Measurements from ENCODE around the gene AP3B1. TPM values are rescaled to one million over a fixed set of nuclear protein-coding genes. Genes with fewer than 3 reads are reported as not detected.

AP3B1 gene
- total RNA-seq, 1 experiment from 2014 or later: 41.1 TPM

- no peaks in the 10 kb centered on the region for H3K27me3 ChIP-seq
- H3K36me3 ChIP-seq: no peaks in the 10 kb centered on the region
These were observed 21.1 kb downstream of the AP3B1 start for GRCh38 chr5:78273436-78273835.

GRCh38 chr5:78271766-78272165 is 22.7 kb downstream of the AP3B1 start:
- no peaks in the 10 kb centered on the region for H3K36me3 ChIP-seq

More at GRCh38 chr5:78273436-78273835, 21.1 kb downstream of the AP3B1 start:
- DNase-seq: no peak
- Histone ChIP-seq H3K4me3 (no peak overlapping the region), H3K9me3 (no peaks in the 10 kb centered on the region)

GRCh38 chr5:78269088-78269703 is 25.3 kb downstream of the AP3B1 start:
- H3K36me3 ChIP-seq: peaks cover 2% of the 10 kb centered on the region
- no peak overlapping the region for H3K4me3 ChIP-seq
- no peaks in the 10 kb centered on the region for H3K9me3 ChIP-seq
- H3K27me3 ChIP-seq: no peaks in the 10 kb centered on the region
- no peak for DNase-seq

More at GRCh38 chr5:78271766-78272165, 22.7 kb downstream of the AP3B1 start:
- Histone ChIP-seq H3K4me3 (no peak overlapping the region), H3K27me3 (no peaks in the 10 kb centered on the region), H3K9me3 (no peaks in the 10 kb centered on the region)
- DNase-seq: no peak

GRCh38 chr5:78268356-78268755 is 26.1 kb downstream of the AP3B1 start:
- Histone ChIP-seq H3K27me3 (no peaks in the 10 kb centered on the region), H3K4me3 (no peak overlapping the region), H3K9me3 (no peaks in the 10 kb centered on the region), H3K36me3 (peaks cover 9% of the 10 kb centered on the region)
- no peak for DNase-seq

- Histone ChIP-seq H3K27me3 (no peaks in the 10 kb centered on the region), H3K9me3 (no peaks in the 10 kb centered on the region), H3K4me3 (no peak overlapping the region), H3K36me3 (peaks cover 11% of the 10 kb centered on the region)
- no peak for DNase-seq
These were observed 29.3 kb downstream of the AP3B1 start for GRCh38 chr5:78265163-78265562.

- Histone ChIP-seq H3K4me3 (no peak overlapping the region), H3K9me3 (no peaks in the 10 kb centered on the region), H3K36me3 (peaks cover 11% of the 10 kb centered on the region), H3K27me3 (no peaks in the 10 kb centered on the region)
- DNase-seq: no peak
These were observed 29.9 kb downstream of the AP3B1 start for GRCh38 chr5:78264600-78264999.

GRCh38 chr5:78260771-78261170 is 33.7 kb downstream of the AP3B1 start:
- no peak for DNase-seq
- Histone ChIP-seq H3K36me3 (peaks cover 14% of the 10 kb centered on the region), H3K4me3 (no peak overlapping the region)

GRCh38 chr5:78253201-78253600 is 41.3 kb downstream of the AP3B1 start:
- H3K36me3 ChIP-seq: peaks cover 8% of the 10 kb centered on the region
- H3K4me3 ChIP-seq: no peak overlapping the region
- DNase-seq: no peak
- no peaks in the 10 kb centered on the region; the same call in 1 of the 2 replicates for H3K9me3 ChIP-seq
- no peaks in the 10 kb centered on the region for H3K27me3 ChIP-seq

More at GRCh38 chr5:78260771-78261170, 33.7 kb downstream of the AP3B1 start:
- Histone ChIP-seq H3K9me3 (no peaks in the 10 kb centered on the region; the same call in 1 of the 2 replicates), H3K27me3 (no peaks in the 10 kb centered on the region)

- peaks cover 8% of the 10 kb centered on the region for H3K36me3 ChIP-seq
These were observed 41.8 kb downstream of the AP3B1 start for GRCh38 chr5:78252715-78253114.

GRCh38 chr5:78251663-78252284 is 42.7 kb downstream of the AP3B1 start:
- Histone ChIP-seq H3K9me3 (no peaks in the 10 kb centered on the region; the same call in 1 of the 2 replicates), H3K4me3 (no peak overlapping the region), H3K36me3 (peaks cover 8% of the 10 kb centered on the region), H3K27me3 (no peaks in the 10 kb centered on the region)
- DNase-seq: no peak

More at GRCh38 chr5:78252715-78253114, 41.8 kb downstream of the AP3B1 start:
- Histone ChIP-seq H3K4me3 (no peak overlapping the region), H3K9me3 (no peaks in the 10 kb centered on the region; the same call in 1 of the 2 replicates), H3K27me3 (no peaks in the 10 kb centered on the region)
- no peak for DNase-seq

- no peaks in the 10 kb centered on the region for H3K36me3 ChIP-seq
- H3K9me3 ChIP-seq: peaks cover 3% of the 10 kb centered on the region; the same call in 1 of the 2 replicates
- H3K27me3 ChIP-seq: no peaks in the 10 kb centered on the region
- DNase-seq: no peak
- no peak overlapping the region for H3K4me3 ChIP-seq
These were observed 49.4 kb downstream of the AP3B1 start for GRCh38 chr5:78245136-78245535.

GRCh38 chr5:78243639-78244038 is 50.9 kb downstream of the AP3B1 start:
- no peaks in the 10 kb centered on the region for H3K27me3 ChIP-seq
- peaks cover 3% of the 10 kb centered on the region for H3K36me3 ChIP-seq
- DNase-seq: peak; percentile 48
- H3K4me3 ChIP-seq: no peak overlapping the region
- H3K9me3 ChIP-seq: peaks cover 3% of the 10 kb centered on the region; the same call in 1 of the 2 replicates

- Histone ChIP-seq H3K27me3 (no peaks in the 10 kb centered on the region), H3K36me3 (peaks cover 3% of the 10 kb centered on the region), H3K4me3 (no peak overlapping the region), H3K9me3 (peaks cover 3% of the 10 kb centered on the region; the same call in 1 of the 2 replicates)
- DNase-seq: no peak
These were observed 51.4 kb downstream of the AP3B1 start for GRCh38 chr5:78243091-78243490.

GRCh38 chr5:78242001-78242400 is 52.5 kb downstream of the AP3B1 start:
- Histone ChIP-seq H3K4me3 (no peak overlapping the region), H3K9me3 (peaks cover 3% of the 10 kb centered on the region; the same call in 1 of the 2 replicates)
- no peak for DNase-seq

GRCh38 chr5:78237911-78238310 is 56.6 kb downstream of the AP3B1 start:
- Histone ChIP-seq H3K9me3 (peaks cover 3% of the 10 kb centered on the region; the same call in 1 of the 2 replicates), H3K4me3 (no peak overlapping the region), H3K27me3 (no peaks in the 10 kb centered on the region), H3K36me3 (peaks cover 6% of the 10 kb centered on the region)
- no peak for DNase-seq

More at GRCh38 chr5:78242001-78242400, 52.5 kb downstream of the AP3B1 start:
- H3K27me3 ChIP-seq: no peaks in the 10 kb centered on the region
- peaks cover 6% of the 10 kb centered on the region for H3K36me3 ChIP-seq

- Histone ChIP-seq H3K9me3 (peaks cover 3% of the 10 kb centered on the region; the same call in 1 of the 2 replicates), H3K4me3 (no peak overlapping the region), H3K27me3 (no peaks in the 10 kb centered on the region), H3K36me3 (peaks cover 6% of the 10 kb centered on the region)
- no peak for DNase-seq
These were observed 58.5 kb downstream of the AP3B1 start for GRCh38 chr5:78236046-78236445.

- DNase-seq: no peak
- Histone ChIP-seq H3K4me3 (no peak overlapping the region), H3K36me3 (peaks cover 6% of the 10 kb centered on the region), H3K27me3 (no peaks in the 10 kb centered on the region), H3K9me3 (no peaks in the 10 kb centered on the region)
These were observed 59.2 kb downstream of the AP3B1 start for GRCh38 chr5:78235289-78235688.

- no peak for DNase-seq
- Histone ChIP-seq H3K36me3 (peaks cover 3% of the 10 kb centered on the region), H3K27me3 (no peaks in the 10 kb centered on the region), H3K9me3 (no peaks in the 10 kb centered on the region), H3K4me3 (no peak overlapping the region)
These were observed 59.7 kb downstream of the AP3B1 start for GRCh38 chr5:78234804-78235203.
